LNCaP clone FGC (cell line): ENCODE results near the gene PCGF5.
"Not testable (repeated sequence)": the region's sequence is repeated elsewhere in the genome, so short reads cannot be mapped to it uniquely, and the experiment has no call there.

Experiments
- DNase-seq: peaks from one replicate; pipeline ENCODE4 v3.0.0-alpha.2; 2011; ENCODE audit warnings: low read depth
- H3K4me3 ChIP-seq: 2 replicates; pipeline ENCODE4 v1.5.1; 2011; ENCODE audit warnings: mild to moderate bottlenecking, low read depth, low read length, control low read depth
- CTCF ChIP-seq: IDR thresholded peaks from 2 replicates; pipeline ENCODE4 v1.5.1; 2012; ENCODE audit warnings: mild to moderate bottlenecking; ENCODE audit not compliant: control insufficient read depth, insufficient read depth; ENCODE audit errors: extremely low read depth

The PCGF5 gene

GRCh38 chr10:91294134-91294906 is 73.9 kb downstream of the PCGF5 start:
- TF ChIP-seq CTCF = no peak
- H3K4me3 ChIP-seq = no peak overlapping the region
- DNase-seq = peak; percentile 78

- TF ChIP-seq CTCF = no peak
Measured at GRCh38 chr10:91295346-91295745, 74.9 kb downstream of the PCGF5 start.

GRCh38 chr10:91296471-91296870 is 76.0 kb downstream of the PCGF5 start:
- H3K4me3 ChIP-seq = no peak overlapping the region
- TF ChIP-seq CTCF = peak; percentile 58
- DNase-seq = peak; percentile 63

More at GRCh38 chr10:91295346-91295745, 74.9 kb downstream of the PCGF5 start:
- DNase-seq = no peak
- no peak overlapping the region for H3K4me3 ChIP-seq

GRCh38 chr10:91298224-91298871 is 77.9 kb downstream of the PCGF5 start:
- TF ChIP-seq CTCF = peak; percentile 96
- DNase-seq = peak; percentile 19
- peak overlapping the region; percentile 9; the same call in 1 of the 2 replicates for H3K4me3 ChIP-seq

- no peak overlapping the region for H3K4me3 ChIP-seq
- no peak for TF ChIP-seq CTCF
- no peak for DNase-seq
Measured at GRCh38 chr10:91299999-91300575, 79.6 kb downstream of the PCGF5 start.

GRCh38 chr10:91302946-91303345 is 82.5 kb downstream of the PCGF5 start:
- H3K4me3 ChIP-seq, DNase-seq: not testable (repeated sequence)

GRCh38 chr10:91305979-91306378 is 85.5 kb downstream of the PCGF5 start:
- not testable (repeated sequence) for H3K4me3 ChIP-seq, DNase-seq
